BLaER1 treated with 17β-estradiol and CSF1 and Interleukin-3, amounts not matched to agents 10 nM and 100 nM (cell line): ENCODE data around the gene MGAT5B.

Experiments
- H3K27ac ChIP-seq, 11 experiments: shearing (Covaris generic); formaldehyde crosslinking; 2 replicates each; pipeline ENCODE4 v1.8.1; 2022
- H3K27me3 ChIP-seq, 11 experiments: shearing (Covaris generic); formaldehyde crosslinking; 2 replicates each; pipeline ENCODE4 v1.8.1; 2022
- H3K36me3 ChIP-seq, 11 experiments: shearing (Covaris generic); formaldehyde crosslinking; 2 replicates each; pipeline ENCODE4 v1.8.1; 2022
- H3K4me1 ChIP-seq, 10 experiments: shearing (Covaris generic); formaldehyde crosslinking; 2 replicates each; pipeline ENCODE4 v1.8.1; 2022
- H3K4me2 ChIP-seq, 11 experiments: shearing (Covaris generic); formaldehyde crosslinking; 2 replicates each; pipeline ENCODE4 v1.8.1; 2022
- H3K4me3 ChIP-seq, 10 experiments: shearing (Covaris generic); formaldehyde crosslinking; 2 replicates each; pipeline ENCODE4 v1.8.1; 2022
- H3K9ac ChIP-seq, 11 experiments: shearing (Covaris generic); formaldehyde crosslinking; 2 replicates each; pipeline ENCODE4 v1.8.1; 2022
- H3K9me3 ChIP-seq, 11 experiments: shearing (Covaris generic); formaldehyde crosslinking; replicated peaks in 1 of 11; 2 replicates each; pipeline ENCODE4 v1.8.1; 2022
- H4K20me1 ChIP-seq, 11 experiments: shearing (Covaris generic); formaldehyde crosslinking; 2 replicates each; pipeline ENCODE4 v1.8.1; 2022
- Cebpa-rat ChIP-seq, 11 experiments: shearing (Covaris generic); IDR thresholded peaks; 2 replicates each; pipeline ENCODE4 v1.8.1; 2022

Gene MGAT5B

DNA sequence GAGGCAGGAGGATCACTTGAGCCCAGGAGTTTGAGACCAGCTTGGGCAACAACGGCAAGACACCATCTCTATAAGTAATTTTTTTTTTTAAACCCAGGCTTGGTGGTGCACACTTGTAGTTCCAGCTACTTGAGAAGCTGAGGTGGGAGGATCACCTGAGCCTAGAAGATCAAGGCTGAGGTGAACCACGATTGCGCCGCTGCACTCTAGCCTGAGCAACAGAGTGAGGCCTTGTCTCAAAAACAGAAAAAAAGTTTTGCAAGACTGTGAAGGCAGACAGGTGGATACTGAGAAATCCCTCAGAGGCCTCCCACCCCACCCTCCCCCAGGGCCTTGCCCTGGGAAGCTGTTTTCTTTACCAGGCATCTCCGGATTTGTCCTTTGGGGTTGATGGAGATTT lies 125.4 kb downstream of the MGAT5B start:
- no peak overlapping the region for H3K4me3 ChIP-seq
- no peaks in the 10 kb centered on the region for H3K36me3 ChIP-seq
- no peaks in the 10 kb centered on the region for H3K9me3 ChIP-seq
- peak overlapping the region in 2 of 11 experiments; percentile 19 to 28; a peak in 3 of 22 replicates for H3K9ac ChIP-seq
- TF ChIP-seq Cebpa-rat (IDR thresholded peaks at IDR 0.05) = no peak
- H3K4me2 ChIP-seq = peak overlapping the region in 9 of 11 experiments; percentile 74 to 99 (median 90); a peak in 16 of 22 replicates
- peak overlapping the region in 3 of 11 experiments; percentile 25 to 52 (median 33); a peak in 3 of 22 replicates for H3K27ac ChIP-seq
- H4K20me1 ChIP-seq = no peaks in the 10 kb centered on the region; a peak in 1 of 22 replicates
- H3K4me1 ChIP-seq = peaks cover 27 to 89% (median 64%) of the 10 kb centered on the region in 10 experiments
- H3K27me3 ChIP-seq = peaks cover 0 to 22% (median 0%) of the 10 kb centered on the region in 11 experiments; a peak in 3 of 22 replicates

- H4K20me1 ChIP-seq = no peaks in the 10 kb centered on the region; a peak in 1 of 22 replicates
- H3K9me3 ChIP-seq = no peaks in the 10 kb centered on the region
- H3K27me3 ChIP-seq = peaks cover 0 to 25% (median 0%) of the 10 kb centered on the region in 11 experiments; a peak in 3 of 22 replicates
- H3K36me3 ChIP-seq = no peaks in the 10 kb centered on the region
- peak overlapping the region; percentile 44 to 99 (median 86) for H3K4me2 ChIP-seq
- peaks cover 33 to 89% (median 69%) of the 10 kb centered on the region in 10 experiments for H3K4me1 ChIP-seq
- peak overlapping the region in 6 of 11 experiments; percentile 2 to 50 (median 12); a peak in 8 of 22 replicates for H3K9ac ChIP-seq
- H3K4me3 ChIP-seq = peak overlapping the region in 2 of 10 experiments; percentile 38 to 47; a peak in 3 of 20 replicates
- H3K27ac ChIP-seq = peak overlapping the region in 6 of 11 experiments; percentile 25 to 52 (median 32); a peak in 10 of 22 replicates
- no peak for TF ChIP-seq Cebpa-rat (IDR thresholded peaks at IDR 0.05)
These were observed 126.0 kb downstream of the MGAT5B start for GRCh38 chr17:76994237-76994637.

DNA sequence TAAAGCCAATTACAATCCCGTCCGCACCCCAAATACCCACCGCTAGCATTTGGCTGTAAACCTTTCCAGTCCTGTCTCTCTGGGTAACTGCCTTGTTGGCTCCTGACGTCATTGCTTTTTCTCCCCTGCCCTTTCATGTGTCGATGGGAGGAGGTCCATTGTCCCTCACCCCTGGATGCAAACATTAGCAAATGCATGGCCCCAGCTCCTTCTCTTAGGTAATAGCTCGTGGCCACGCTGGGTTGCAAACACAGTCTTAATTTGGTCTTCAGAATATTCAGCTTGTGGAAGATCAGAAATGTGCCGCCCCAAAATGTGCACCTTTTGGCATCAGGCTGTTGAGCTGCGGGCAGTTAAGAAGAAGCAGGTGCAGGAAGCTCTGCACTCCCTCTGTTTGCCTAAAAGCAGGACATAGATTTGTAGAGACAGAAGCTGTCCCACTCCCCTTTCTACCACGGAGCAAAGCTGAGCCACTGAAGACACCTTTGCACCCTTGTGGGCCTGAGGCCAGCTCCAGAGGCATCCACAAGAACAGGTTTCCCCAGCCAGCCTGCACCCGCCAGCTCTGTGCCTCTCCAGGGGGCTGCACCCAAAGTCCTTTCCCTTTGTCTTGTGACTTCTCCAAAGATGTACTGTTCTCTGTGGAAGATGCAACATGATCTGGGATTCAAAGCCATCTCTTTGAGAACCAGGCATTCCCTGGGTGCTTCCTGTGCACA lies 127.3 kb downstream of the MGAT5B start:
- Histone ChIP-seq H3K9me3 (no peaks in the 10 kb centered on the region), H3K4me3 (peak overlapping the region in 2 of 10 experiments; percentile 4 to 37; a peak in 2 of 20 replicates), H3K4me1 (peaks cover 33 to 91% (median 78%) of the 10 kb centered on the region in 10 experiments), H3K27me3 (peaks cover 0 to 25% (median 0%) of the 10 kb centered on the region in 11 experiments; a peak in 3 of 22 replicates), H3K9ac (peak overlapping the region in 3 of 11 experiments; percentile 15 to 28 (median 19); a peak in 4 of 22 replicates), H3K4me2 (peak overlapping the region in 9 of 11 experiments; percentile 74 to 99 (median 90); a peak in 18 of 22 replicates), H3K36me3 (no peaks in the 10 kb centered on the region), H4K20me1 (no peaks in the 10 kb centered on the region; a peak in 1 of 22 replicates), H3K27ac (peak overlapping the region in 4 of 11 experiments; percentile 0 to 50 (median 21); a peak in 5 of 22 replicates)
- no peak for TF ChIP-seq Cebpa-rat (IDR thresholded peaks at IDR 0.05)

GRCh38 chr17:76996741-76997694 lies 128.8 kb downstream of the MGAT5B start:
- Histone ChIP-seq H3K4me1 (peaks cover 33 to 100% (median 76%) of the 10 kb centered on the region in 10 experiments), H3K4me2 (peak overlapping the region; percentile 69 to 99 (median 90)), H3K36me3 (no peaks in the 10 kb centered on the region), H3K27ac (peak overlapping the region in 9 of 11 experiments; percentile 63 to 86 (median 74); a peak in 18 of 22 replicates), H3K9ac (peak overlapping the region in 9 of 11 experiments; percentile 47 to 75 (median 69); a peak in 18 of 22 replicates), H3K9me3 (peaks cover 0 to 3% (median 0%) of the 10 kb centered on the region in 11 experiments; a peak in 1 of 22 replicates), H3K27me3 (peaks cover 0 to 25% (median 0%) of the 10 kb centered on the region in 11 experiments; a peak in 3 of 22 replicates), H3K4me3 (peak overlapping the region in 7 of 10 experiments; percentile 21 to 56 (median 40); a peak in 8 of 20 replicates), H4K20me1 (no peaks in the 10 kb centered on the region; a peak in 1 of 22 replicates)
- no peak for TF ChIP-seq Cebpa-rat (IDR thresholded peaks at IDR 0.05)

GRCh38 chr17:76997981-76998531 lies 129.9 kb downstream of the MGAT5B start:
- Histone ChIP-seq H3K27ac (peak overlapping the region in 9 of 11 experiments; percentile 63 to 86 (median 74); a peak in 18 of 22 replicates), H3K9ac (peak overlapping the region; percentile 27 to 75 (median 68); a peak in 20 of 22 replicates)

GRCh38 chr17:76998839-76999238 lies 130.6 kb downstream of the MGAT5B start:
- Histone ChIP-seq H3K36me3 (no peaks in the 10 kb centered on the region), H3K9ac (peak overlapping the region in 9 of 11 experiments; percentile 47 to 75 (median 69); a peak in 16 of 22 replicates), H3K27ac (peak overlapping the region in 9 of 11 experiments; percentile 63 to 86 (median 74); a peak in 18 of 22 replicates), H4K20me1 (no peaks in the 10 kb centered on the region; a peak in 1 of 22 replicates), H3K9me3 (peaks cover 0 to 9% (median 0%) of the 10 kb centered on the region in 11 experiments; a peak in 1 of 22 replicates), H3K4me2 (peak overlapping the region; percentile 69 to 99 (median 90)), H3K4me3 (peak overlapping the region in 8 of 10 experiments; percentile 29 to 56 (median 40); a peak in 10 of 20 replicates), H3K4me1 (peaks cover 33 to 91% (median 69%) of the 10 kb centered on the region in 10 experiments), H3K27me3 (peaks cover 0 to 25% (median 0%) of the 10 kb centered on the region in 11 experiments; a peak in 3 of 22 replicates)
- TF ChIP-seq Cebpa-rat (IDR thresholded peaks at IDR 0.05) = no peak

More at GRCh38 chr17:76997981-76998531, 129.9 kb downstream of the MGAT5B start:
- H3K4me3 ChIP-seq = peak overlapping the region in 9 of 10 experiments; percentile 27 to 56 (median 40); a peak in 15 of 20 replicates
- peaks cover 0 to 9% (median 0%) of the 10 kb centered on the region in 11 experiments; a peak in 1 of 22 replicates for H3K9me3 ChIP-seq
- H3K4me2 ChIP-seq = peak overlapping the region; percentile 69 to 99 (median 90)
- peaks cover 33 to 99% (median 76%) of the 10 kb centered on the region in 10 experiments for H3K4me1 ChIP-seq
- TF ChIP-seq Cebpa-rat (IDR thresholded peaks at IDR 0.05) = no peak
- H4K20me1 ChIP-seq = no peaks in the 10 kb centered on the region; a peak in 1 of 22 replicates
- H3K36me3 ChIP-seq = no peaks in the 10 kb centered on the region
- H3K27me3 ChIP-seq = peaks cover 0 to 25% (median 0%) of the 10 kb centered on the region in 11 experiments; a peak in 3 of 22 replicates
